Measurements from ENCODE around the gene ACACB. TPM values are rescaled to one million over a fixed set of nuclear protein-coding genes. Genes with fewer than 3 reads are reported as not detected.

ACACB gene
- total RNA-seq, 2 donors from 2014 or later = 3.4 to 11.1 TPM

DNA sequence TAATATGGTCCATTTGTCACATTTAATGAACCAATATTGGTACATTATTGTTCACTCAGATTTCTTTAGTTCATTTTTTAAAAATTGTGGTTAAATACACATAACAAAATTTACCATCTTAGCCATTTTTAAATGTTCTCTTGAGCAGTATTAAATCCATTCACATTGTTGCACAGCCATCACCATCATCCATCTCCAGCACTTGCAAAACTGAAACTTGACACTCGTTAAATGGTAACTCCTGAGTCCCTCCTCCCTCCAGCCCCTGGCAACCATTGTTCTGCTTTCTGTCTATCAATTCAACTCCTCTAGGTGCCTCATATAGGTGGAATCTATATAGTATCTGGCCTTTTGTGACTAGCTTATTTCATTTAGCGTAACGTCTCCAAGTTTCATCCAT, 86.4 kb downstream of the ACACB start:
- Mint-ChIP-seq H3K4me3 (no peak overlapping the region), H3K9me3 (no peaks in the 10 kb centered on the region), H3K27ac (no peak overlapping the region), H3K4me1 (ENCODE audit: low read depth in 2 of 2) (no peaks in the 10 kb centered on the region), H3K27me3 (no peaks in the 10 kb centered on the region), H3K36me3 (no peaks in the 10 kb centered on the region)
- ATAC-seq (no peak), DNase-seq (ENCODE audit: low spot score) (no peak)

DNA sequence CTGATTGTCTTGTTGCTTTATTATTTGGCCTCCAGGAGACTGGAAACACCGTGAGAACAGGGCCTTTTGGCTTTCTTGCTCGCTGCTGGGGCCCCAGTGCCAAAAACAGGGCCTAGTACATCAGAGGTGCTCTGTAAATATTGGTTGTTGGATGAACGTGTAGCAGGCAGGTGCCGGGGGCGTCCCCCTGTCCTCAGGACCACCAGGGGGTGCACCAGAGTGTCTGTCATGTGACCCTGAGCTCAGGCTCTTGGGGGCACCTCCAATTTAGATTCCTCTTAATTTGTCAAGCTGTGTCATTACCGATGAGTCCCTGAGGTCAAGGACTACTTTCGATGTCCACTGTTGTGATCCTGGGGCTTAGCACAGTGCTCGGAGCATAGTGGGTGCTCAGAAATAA, 87.1 kb downstream of the ACACB start:
- Mint-ChIP-seq H3K36me3 (no peaks in the 10 kb centered on the region), H3K4me3 (no peak overlapping the region), H3K9me3 (no peaks in the 10 kb centered on the region), H3K4me1 (ENCODE audit: low read depth in 2 of 2) (no peaks in the 10 kb centered on the region), H3K27me3 (no peaks in the 10 kb centered on the region), H3K27ac (no peak overlapping the region)
- ATAC-seq (no peak), DNase-seq (ENCODE audit: low spot score) (no peak)

DNA sequence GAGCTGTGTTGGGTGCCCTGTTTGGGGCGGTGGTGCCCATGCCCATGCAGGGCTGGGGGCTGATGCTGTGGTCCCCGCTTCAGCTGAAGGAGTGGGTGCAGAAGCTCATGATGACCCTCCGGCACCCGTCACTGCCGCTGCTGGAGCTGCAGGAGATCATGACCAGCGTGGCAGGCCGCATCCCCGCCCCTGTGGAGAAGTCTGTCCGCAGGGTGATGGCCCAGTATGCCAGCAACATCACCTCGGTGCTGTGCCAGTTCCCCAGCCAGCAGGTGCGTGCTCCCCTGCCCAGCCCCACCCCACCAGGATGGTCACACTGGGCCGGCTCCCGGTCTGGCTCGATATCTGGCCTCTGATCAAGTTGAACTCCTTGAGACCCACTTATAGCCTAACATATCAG, 92.7 kb downstream of the ACACB start:
- no peaks in the 10 kb centered on the region for H3K36me3 Mint-ChIP-seq
- DNase-seq (ENCODE audit: low spot score) (no peak), ATAC-seq (no peak)
- no peak overlapping the region for H3K27ac Mint-ChIP-seq
- no peak overlapping the region for H3K4me3 Mint-ChIP-seq
- H3K9me3 Mint-ChIP-seq = no peaks in the 10 kb centered on the region
- no peaks in the 10 kb centered on the region for H3K27me3 Mint-ChIP-seq
- no peaks in the 10 kb centered on the region for H3K4me1 Mint-ChIP-seq (ENCODE audit: low read depth in 2 of 2)

DNA sequence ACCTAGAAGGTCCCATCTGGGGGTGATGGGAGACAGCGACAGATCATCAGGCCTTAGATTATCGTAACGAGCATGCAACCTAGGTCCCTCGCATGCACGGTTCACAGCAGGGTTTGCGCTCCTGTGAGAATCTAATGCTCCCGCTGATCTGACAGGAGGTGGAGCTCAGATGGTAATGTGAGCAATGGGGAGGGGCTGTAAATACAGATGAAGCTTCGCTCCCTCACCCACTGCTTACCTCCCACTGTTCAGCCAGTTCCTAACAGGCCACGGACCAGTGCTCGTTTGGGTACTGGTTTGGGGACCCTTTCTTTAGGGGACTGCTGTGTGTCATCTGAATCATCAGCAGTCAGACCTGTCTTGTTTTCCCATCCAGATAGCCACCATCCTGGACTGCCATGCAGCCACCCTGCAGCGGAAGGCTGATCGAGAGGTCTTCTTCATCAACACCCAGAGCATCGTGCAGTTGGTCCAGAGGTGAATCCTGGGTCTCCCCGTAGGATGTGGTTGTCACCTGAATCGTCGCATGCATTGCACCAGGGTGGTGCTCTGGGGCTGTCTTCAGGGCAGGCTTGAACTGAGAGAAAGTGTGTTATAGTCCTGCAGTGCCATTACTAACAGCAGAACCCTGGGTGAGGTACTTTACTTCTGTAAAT, 96.2 kb downstream of the ACACB start:
- no peaks in the 10 kb centered on the region for H3K4me1 Mint-ChIP-seq (ENCODE audit: low read depth in 2 of 2)
- H3K9me3 Mint-ChIP-seq = no peaks in the 10 kb centered on the region
- H3K27ac Mint-ChIP-seq = no peak overlapping the region
- no peak overlapping the region for H3K4me3 Mint-ChIP-seq
- ATAC-seq (no peak), DNase-seq (ENCODE audit: low spot score) (no peak)
- H3K27me3 Mint-ChIP-seq = no peaks in the 10 kb centered on the region
- no peaks in the 10 kb centered on the region for H3K36me3 Mint-ChIP-seq

DNA sequence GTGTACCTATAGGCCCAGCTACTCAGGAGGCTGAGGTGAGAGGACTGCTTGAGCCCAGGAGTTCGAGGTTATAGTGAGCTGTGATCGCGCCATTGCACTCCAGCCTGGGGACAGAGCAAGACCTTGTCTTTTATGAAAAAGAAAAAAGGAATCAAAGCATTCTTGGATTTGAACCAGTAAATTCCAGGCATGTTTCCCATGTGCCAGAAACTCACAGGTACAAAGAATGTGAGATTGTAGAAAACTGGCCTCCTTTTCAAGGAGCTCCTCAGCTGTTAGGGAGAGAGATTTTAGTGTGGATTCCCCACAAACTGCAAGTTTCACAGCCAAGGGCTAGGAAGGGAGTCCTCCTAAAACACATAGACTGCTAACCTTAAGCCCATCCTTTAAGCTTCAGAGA, 97.7 kb downstream of the ACACB start:
- Mint-ChIP-seq H3K9me3 (no peaks in the 10 kb centered on the region), H3K27me3 (no peaks in the 10 kb centered on the region), H3K27ac (no peak overlapping the region), H3K4me3 (no peak overlapping the region), H3K36me3 (no peaks in the 10 kb centered on the region), H3K4me1 (ENCODE audit: low read depth in 2 of 2) (no peaks in the 10 kb centered on the region)
- ATAC-seq = no peak
- no peak for DNase-seq (ENCODE audit: low spot score)

DNA sequence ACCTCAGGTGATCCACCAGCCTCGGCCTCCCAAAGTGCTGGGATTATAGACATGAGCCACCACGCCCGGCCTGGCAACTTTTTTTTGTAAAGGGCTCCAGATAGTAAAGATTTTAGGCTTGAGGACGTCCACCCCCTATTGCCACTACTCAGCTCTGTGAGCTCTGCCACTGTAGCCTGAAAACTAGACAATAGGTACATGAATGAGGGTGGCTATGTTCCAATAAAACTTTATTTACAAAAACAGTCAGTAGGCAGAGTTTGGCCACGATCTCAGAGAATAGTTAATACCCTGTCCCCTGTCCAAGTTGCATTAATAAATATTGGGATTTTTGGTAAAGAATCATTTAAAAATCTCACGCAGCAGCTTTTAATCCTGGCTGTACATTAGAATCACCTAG, 102.6 kb downstream of the ACACB start:
- no peaks in the 10 kb centered on the region for H3K27me3 Mint-ChIP-seq
- no peaks in the 10 kb centered on the region for H3K4me1 Mint-ChIP-seq (ENCODE audit: low read depth in 2 of 2)
- H3K9me3 Mint-ChIP-seq = no peaks in the 10 kb centered on the region
- ATAC-seq (no peak), DNase-seq (ENCODE audit: low spot score) (no peak)
- no peak overlapping the region for H3K27ac Mint-ChIP-seq
- no peaks in the 10 kb centered on the region for H3K36me3 Mint-ChIP-seq
- no peak overlapping the region for H3K4me3 Mint-ChIP-seq

DNA sequence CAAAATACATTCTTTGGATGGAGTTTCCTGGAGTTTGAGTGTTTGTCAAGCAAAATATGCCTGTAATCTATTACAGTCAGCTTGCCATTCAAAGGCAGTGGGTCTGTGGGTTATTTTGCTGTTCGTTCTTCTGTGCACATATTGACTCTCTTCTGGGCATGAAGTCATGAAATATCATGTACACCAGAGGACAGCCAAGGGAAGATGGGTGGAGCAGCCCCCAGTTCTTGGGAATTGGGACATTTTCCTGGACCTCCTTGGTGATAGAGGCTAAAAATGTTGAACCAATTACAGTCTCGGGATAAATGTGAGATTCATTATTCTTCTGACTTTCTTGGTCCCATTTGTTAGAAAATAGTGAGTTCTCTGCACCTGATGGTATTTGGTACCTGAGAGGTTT, 103.6 kb downstream of the ACACB start:
- Mint-ChIP-seq H3K4me3 (no peak overlapping the region), H3K27ac (no peak overlapping the region), H3K27me3 (no peaks in the 10 kb centered on the region), H3K36me3 (no peaks in the 10 kb centered on the region), H3K4me1 (ENCODE audit: low read depth in 2 of 2) (no peaks in the 10 kb centered on the region), H3K9me3 (no peaks in the 10 kb centered on the region)
- ATAC-seq = no peak
- DNase-seq (ENCODE audit: low spot score) = no peak

DNA sequence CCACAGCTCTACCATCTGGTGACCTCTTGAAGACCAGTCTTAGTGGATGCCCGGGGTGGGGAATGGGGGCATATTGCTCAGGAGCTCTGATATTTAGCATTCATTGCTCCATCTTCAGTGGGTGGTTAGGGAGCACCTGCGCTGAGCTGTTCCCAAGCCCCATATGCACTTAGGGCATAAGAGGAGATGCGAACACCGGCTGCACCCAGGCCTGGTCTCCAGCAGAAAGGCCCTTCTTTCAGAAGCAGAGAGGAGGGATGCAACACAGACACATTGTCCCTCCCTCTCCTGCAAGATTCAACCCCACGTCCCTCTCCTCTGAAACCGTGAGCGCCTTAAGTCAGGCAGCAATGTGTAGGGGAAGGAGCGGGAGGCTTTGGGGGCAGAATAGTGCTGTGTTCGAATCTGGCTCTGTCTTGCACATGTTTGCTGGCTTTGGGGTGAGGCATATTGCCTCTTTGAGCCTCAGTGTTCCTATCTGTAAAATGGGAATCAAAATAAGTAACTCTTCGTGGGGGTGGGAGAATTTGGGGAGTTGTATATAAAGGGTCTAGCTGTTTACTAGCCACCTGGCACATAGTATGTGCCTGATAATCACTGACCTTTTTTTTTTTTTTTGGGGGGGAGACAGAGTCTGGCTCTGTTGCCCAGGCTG, 105.0 kb downstream of the ACACB start:
- ATAC-seq = no peak
- DNase-seq (ENCODE audit: low spot score) = no peak
- no peaks in the 10 kb centered on the region for H3K27me3 Mint-ChIP-seq
- H3K4me3 Mint-ChIP-seq = no peak overlapping the region
- no peaks in the 10 kb centered on the region for H3K36me3 Mint-ChIP-seq
- no peaks in the 10 kb centered on the region for H3K9me3 Mint-ChIP-seq
- no peaks in the 10 kb centered on the region for H3K4me1 Mint-ChIP-seq (ENCODE audit: low read depth in 2 of 2)
- no peak overlapping the region for H3K27ac Mint-ChIP-seq

DNA sequence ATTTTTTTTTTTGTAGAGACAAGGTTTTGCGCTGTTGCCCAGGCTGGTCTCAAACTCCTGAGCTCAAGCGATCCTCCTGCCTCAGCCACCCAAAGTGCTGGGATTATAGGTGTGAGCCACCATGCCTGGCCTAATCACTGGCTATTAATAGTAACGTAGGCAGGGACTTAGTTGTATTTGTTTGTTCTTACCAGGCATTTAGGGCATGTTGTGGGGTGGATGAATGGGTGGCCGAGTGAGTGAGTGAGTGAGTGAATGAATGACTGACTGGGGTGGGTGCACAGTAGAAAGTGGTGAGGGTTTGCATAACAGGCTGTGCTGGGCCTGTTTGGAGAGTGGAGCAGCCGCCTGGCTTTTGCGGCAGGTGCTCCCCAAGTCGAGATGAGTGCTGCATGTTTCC, 105.7 kb downstream of the ACACB start:
- no peak overlapping the region for H3K27ac Mint-ChIP-seq
- no peaks in the 10 kb centered on the region for H3K4me1 Mint-ChIP-seq (ENCODE audit: low read depth in 2 of 2)
- no peak overlapping the region for H3K4me3 Mint-ChIP-seq
- H3K27me3 Mint-ChIP-seq = no peaks in the 10 kb centered on the region
- ATAC-seq (no peak), DNase-seq (ENCODE audit: low spot score) (no peak)
- H3K9me3 Mint-ChIP-seq = no peaks in the 10 kb centered on the region
- no peaks in the 10 kb centered on the region for H3K36me3 Mint-ChIP-seq

DNA sequence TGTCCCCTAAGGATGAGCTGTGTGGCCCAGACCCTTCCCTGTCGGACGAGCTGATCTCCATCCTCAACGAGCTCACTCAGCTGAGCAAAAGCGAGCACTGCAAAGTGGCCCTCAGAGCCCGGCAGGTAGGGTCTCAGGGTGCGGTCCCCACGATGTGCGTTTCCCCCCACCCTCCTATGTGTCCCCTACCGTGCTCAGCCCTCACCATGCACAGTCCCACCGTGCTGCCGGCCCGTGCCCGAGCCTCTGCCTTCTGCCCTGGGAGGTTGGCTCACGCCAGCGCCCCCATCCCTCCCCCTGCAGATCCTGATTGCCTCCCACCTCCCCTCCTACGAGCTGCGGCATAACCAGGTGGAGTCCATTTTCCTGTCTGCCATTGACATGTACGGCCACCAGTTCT, 106.1 kb downstream of the ACACB start:
- Mint-ChIP-seq H3K4me1 (ENCODE audit: low read depth in 2 of 2) (no peaks in the 10 kb centered on the region), H3K4me3 (no peak overlapping the region), H3K9me3 (no peaks in the 10 kb centered on the region), H3K36me3 (no peaks in the 10 kb centered on the region), H3K27me3 (no peaks in the 10 kb centered on the region), H3K27ac (no peak overlapping the region)
- peak in 1 of 2 donors; percentile 26 for ATAC-seq
- no peak for DNase-seq (ENCODE audit: low spot score)

DNA sequence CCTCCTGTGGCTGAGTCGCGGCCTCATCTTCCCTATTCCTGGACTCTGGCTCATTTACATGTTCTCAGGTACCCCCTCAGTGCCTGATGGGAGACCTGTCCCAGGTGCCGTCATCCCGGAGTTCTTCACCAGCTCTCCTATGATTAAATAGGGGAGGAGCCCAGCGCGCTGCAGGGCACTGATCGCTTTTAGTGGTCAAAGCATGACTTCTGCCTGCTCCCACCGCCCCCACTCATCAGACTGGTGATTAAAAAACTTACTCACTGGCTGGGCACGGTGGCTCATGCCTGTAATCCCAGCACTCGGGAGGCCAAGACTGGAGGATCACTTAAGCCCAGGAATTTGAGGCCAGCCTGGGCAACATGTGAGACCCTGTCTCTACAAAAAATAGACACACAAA, 106.8 kb downstream of the ACACB start:
- no peaks in the 10 kb centered on the region for H3K27me3 Mint-ChIP-seq
- H3K36me3 Mint-ChIP-seq = no peaks in the 10 kb centered on the region
- DNase-seq (ENCODE audit: low spot score) (no peak), ATAC-seq (no peak)
- H3K27ac Mint-ChIP-seq = no peak overlapping the region
- H3K4me1 Mint-ChIP-seq (ENCODE audit: low read depth in 2 of 2) = no peaks in the 10 kb centered on the region
- no peak overlapping the region for H3K4me3 Mint-ChIP-seq
- H3K9me3 Mint-ChIP-seq = no peaks in the 10 kb centered on the region

DNA sequence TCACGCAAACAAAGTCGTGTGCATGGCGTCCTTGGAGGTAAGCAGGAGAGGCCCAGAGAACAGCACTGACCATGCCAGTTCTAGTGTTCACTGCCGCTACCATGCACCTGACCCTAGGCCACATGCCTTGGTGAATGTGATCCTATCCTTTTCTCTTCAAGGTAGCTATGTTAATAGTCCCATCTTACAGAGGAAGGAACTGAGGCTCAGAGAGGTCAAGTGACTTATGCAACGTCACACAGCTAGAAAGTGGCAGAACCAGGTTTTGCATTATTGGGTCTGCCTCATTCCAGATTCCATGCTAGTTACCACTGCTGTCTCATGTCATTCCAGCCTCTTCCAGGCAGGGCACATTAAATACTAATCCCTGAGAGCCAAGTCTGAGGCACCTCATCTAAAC, 107.5 kb downstream of the ACACB start:
- no peak for DNase-seq (ENCODE audit: low spot score)
- no peak for ATAC-seq

DNA sequence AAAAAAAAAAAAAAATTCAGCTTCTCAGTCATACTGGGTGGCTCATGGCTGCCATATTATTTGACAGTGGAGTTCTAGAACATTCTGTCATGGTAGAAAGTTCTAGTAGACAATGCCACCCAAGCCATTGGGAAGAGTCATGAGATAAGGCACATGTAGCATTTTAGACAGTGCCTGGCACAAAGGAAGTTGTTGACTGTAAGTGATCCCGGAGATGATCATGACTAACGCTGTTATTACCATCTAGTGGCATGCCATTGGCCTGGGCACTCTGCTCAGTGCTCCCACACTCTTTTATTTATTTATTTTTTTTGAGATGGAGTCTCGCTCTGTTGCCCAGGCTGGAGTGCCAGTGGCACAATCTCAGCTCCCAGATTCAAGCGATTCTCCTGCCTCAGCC, 112.3 kb downstream of the ACACB start:
- Mint-ChIP-seq H3K4me3 (no peak overlapping the region), H3K4me1 (ENCODE audit: low read depth in 2 of 2) (no peaks in the 10 kb centered on the region), H3K27me3 (no peaks in the 10 kb centered on the region), H3K9me3 (no peaks in the 10 kb centered on the region), H3K36me3 (no peaks in the 10 kb centered on the region), H3K27ac (no peak overlapping the region)
- DNase-seq (ENCODE audit: low spot score) = no peak
- no peak for ATAC-seq

More for the DNA sequence above, 107.5 kb downstream of the ACACB start:
- no peak overlapping the region for H3K27ac Mint-ChIP-seq
- H3K27me3 Mint-ChIP-seq = no peaks in the 10 kb centered on the region
- H3K9me3 Mint-ChIP-seq = no peaks in the 10 kb centered on the region
- no peaks in the 10 kb centered on the region for H3K4me1 Mint-ChIP-seq (ENCODE audit: low read depth in 2 of 2)
- no peaks in the 10 kb centered on the region for H3K36me3 Mint-ChIP-seq
- H3K4me3 Mint-ChIP-seq = no peak overlapping the region

DNA sequence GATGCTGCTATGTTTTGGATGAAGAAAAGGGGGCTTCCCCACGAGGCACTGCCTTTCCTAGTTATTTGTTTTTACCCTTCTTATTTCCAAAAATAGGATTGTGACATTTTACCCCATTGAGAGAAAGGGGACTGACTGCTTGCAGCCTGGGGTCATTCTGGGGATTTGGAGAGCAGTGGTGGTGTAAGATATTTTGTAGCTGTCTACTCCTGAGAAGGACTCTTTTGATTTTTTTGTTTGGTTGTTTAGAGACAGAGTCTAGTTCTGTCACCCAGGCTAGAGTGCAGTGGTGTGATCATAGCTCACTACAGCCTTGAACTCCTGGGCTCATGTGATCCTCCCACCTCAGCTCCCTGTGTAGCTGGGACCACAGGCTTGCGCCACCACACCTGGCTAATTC, 113.8 kb downstream of the ACACB start:
- DNase-seq (ENCODE audit: low spot score) (no peak), ATAC-seq (no peak)
- no peaks in the 10 kb centered on the region for H3K4me1 Mint-ChIP-seq (ENCODE audit: low read depth in 2 of 2)
- H3K4me3 Mint-ChIP-seq = no peak overlapping the region
- H3K27ac Mint-ChIP-seq = no peak overlapping the region
- H3K9me3 Mint-ChIP-seq = no peaks in the 10 kb centered on the region
- H3K27me3 Mint-ChIP-seq = no peaks in the 10 kb centered on the region
- no peaks in the 10 kb centered on the region for H3K36me3 Mint-ChIP-seq

DNA sequence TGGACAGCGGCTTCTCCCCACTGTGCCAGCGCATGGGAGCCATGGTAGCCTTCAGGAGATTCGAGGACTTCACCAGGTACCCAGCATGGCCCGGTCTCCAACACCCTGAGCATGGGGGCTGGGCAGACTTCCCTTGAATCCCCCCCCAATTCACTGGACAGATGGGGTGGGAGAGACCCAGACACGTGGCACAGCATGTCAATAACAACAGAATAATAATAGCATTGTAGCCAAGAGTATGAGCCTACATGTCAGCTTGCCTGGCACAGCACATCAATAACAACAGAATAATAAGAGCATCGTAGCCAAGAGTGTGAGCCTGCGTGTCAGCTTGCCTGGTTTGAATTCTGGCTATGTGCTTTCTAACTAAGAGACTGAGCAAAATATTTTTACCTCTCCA, 116.3 kb downstream of the ACACB start:
- Mint-ChIP-seq H3K4me1 (ENCODE audit: low read depth in 2 of 2) (no peaks in the 10 kb centered on the region), H3K36me3 (no peaks in the 10 kb centered on the region), H3K27ac (no peak overlapping the region), H3K9me3 (no peaks in the 10 kb centered on the region), H3K27me3 (no peaks in the 10 kb centered on the region), H3K4me3 (no peak overlapping the region)
- ATAC-seq (no peak), DNase-seq (ENCODE audit: low spot score) (no peak)
